GM12878 (cell line): ENCODE data around the gene UMAD1.

ENCODE experiments used
- BCL11A ChIP-seq: IDR thresholded peaks from 2 replicates; pipeline ENCODE4 v1.6.1; 2011; ENCODE audit warnings: low read depth, low read length
- CBFB ChIP-seq: IDR thresholded peaks from 2 replicates; pipeline ENCODE4 v1.6.1; 2016; ENCODE audit warnings: antibody characterized with exemption, low read depth
- CTCF ChIP-seq, 3 experiments: IDR thresholded peaks in 2 of 3; conservative IDR thresholded peaks in 1 of 3; 2 replicates each; pipeline ENCODE4 v1.5.1; 2011; ENCODE audit warnings: low read depth in 3 of 3, low read length in 3 of 3, mild to moderate bottlenecking in 3 of 3, control low read depth in 2 of 3, moderate library complexity in 2 of 3, inconsistent platforms in 1 of 3, mixed read lengths in 1 of 3; ENCODE audit not compliant: control insufficient read depth in 2 of 3, insufficient read depth in 1 of 3; ENCODE audit errors: extremely low read depth in 1 of 3
- DPF2 ChIP-seq: fragments of 450-650 bp; IDR thresholded peaks from 2 replicates; pipeline ENCODE4 v1.6.1; 2017; ENCODE audit warnings: mild to moderate bottlenecking
- ETV6 ChIP-seq, 2 experiments: fragments of 450-650 bp in 1 of 2; IDR thresholded peaks in 1 of 2; conservative IDR thresholded peaks in 1 of 2; 2 replicates each; pipeline ENCODE4 v1.6.1; 2014; ENCODE audit warnings: antibody characterized with exemption in 1 of 2, borderline replicate concordance in 1 of 2, low read depth in 1 of 2, mild to moderate bottlenecking in 1 of 2, moderate library complexity in 1 of 2
- GABPA ChIP-seq: IDR thresholded peaks from 2 replicates; pipeline ENCODE4 v1.6.1; 2014; ENCODE audit warnings: antibody characterized with exemption, low read depth, mild to moderate bottlenecking, inconsistent platforms
- POLR2A ChIP-seq: IDR thresholded peaks from 2 replicates; pipeline ENCODE4 v1.6.1; 2011; ENCODE audit warnings: low read depth, mild to moderate bottlenecking, low read length
- POLR2AphosphoS5 ChIP-seq: IDR thresholded peaks from 2 replicates; pipeline ENCODE4 v1.6.1; 2011; ENCODE audit warnings: mild to moderate bottlenecking, low read length, inconsistent platforms
- SMARCA5 ChIP-seq: fragments of 450-650 bp; IDR thresholded peaks from 2 replicates; pipeline ENCODE4 v1.6.1; 2017; ENCODE audit warnings: mild to moderate bottlenecking
- TBL1XR1 ChIP-seq: IDR thresholded peaks from 2 replicates; pipeline ENCODE4 v1.6.1; 2012; ENCODE audit warnings: low read depth, low read length, improper control_type of control experiment
- YY1 ChIP-seq: IDR thresholded peaks from 2 replicates; pipeline ENCODE4 v1.6.1; 2011; ENCODE audit warnings: low read depth, mild to moderate bottlenecking, low read length
- ZBTB4 ChIP-seq: fragments of 450-650 bp; formaldehyde crosslinking; IDR thresholded peaks from 2 replicates; pipeline ENCODE4 v1.4.0; 2022; ENCODE audit warnings: mild to moderate bottlenecking, moderate library complexity

GRCh38 chr7:7761974-7762779, 121.6 kb downstream of the UMAD1 start:
- TF ChIP-seq DPF2 (no peak), CBFB (no peak), SMARCA5 (no peak), ZBTB4 (CRISPR knock-in tag) (no peak), POLR2AphosphoS5 (no peak), TBL1XR1 (no peak), GABPA (no peak), CTCF (IDR thresholded peaks at IDR 0.05 in 2 of 3, conservative IDR thresholded peaks at IDR 0.05 in 1 of 3; ENCODE audit: control insufficient read depth in 2 of 3, extremely low read depth in 1 of 3, insufficient read depth in 1 of 3, low read depth in 3 of 3, low read length in 3 of 3) (no peak), ETV6 (conservative IDR thresholded peaks at IDR 0.05 in 1 of 2, IDR thresholded peaks at IDR 0.05 in 1 of 2; ENCODE audit: borderline replicate concordance in 1 of 2, low read depth in 1 of 2) (no peak), POLR2A (no peak), BCL11A (no peak), YY1 (no peak)
